ENCODE data around the gene IDH3B.

The IDH3B gene

GRCh38 chr20:2659547-2659946 is 4.5 kb downstream of the IDH3B start:
- Histone ChIP-seq H3K4me3 (ENCODE audit: low read depth in 1 of 5, low read length in 5 of 5) (no peak overlapping the region), H3K9me3 (ENCODE audit: control insufficient read depth in 5 of 5, low read length in 5 of 5) (no peaks in the 10 kb centered on the region), H3K36me3 (ENCODE audit: control insufficient read depth in 5 of 5, insufficient read depth in 5 of 5, low read length in 5 of 5) (peaks cover 9 to 77% (median 76%) of the 10 kb centered on the region in 5 donors), H3K9ac (ENCODE audit: low read length in 5 of 5) (no peak overlapping the region), H3K27me3 (ENCODE audit: control insufficient read depth in 5 of 5, insufficient read depth in 4 of 5, low read length in 5 of 5) (no peaks in the 10 kb centered on the region), H3K27ac (ENCODE audit: low read depth, low read length) (no peak overlapping the region), H3K4me1 (ENCODE audit: control insufficient read depth in 5 of 5, insufficient read depth in 5 of 5, low read length in 5 of 5) (peaks cover 4 to 15% (median 13%) of the 10 kb centered on the region in 5 donors)

- H3K4me3 ChIP-seq (ENCODE audit: low read depth in 1 of 5, low read length in 5 of 5) = no peak overlapping the region
- peaks cover 9 to 86% (median 82%) of the 10 kb centered on the region in 5 donors for H3K36me3 ChIP-seq (ENCODE audit: control insufficient read depth in 5 of 5, insufficient read depth in 5 of 5, low read length in 5 of 5)
- H3K9me3 ChIP-seq (ENCODE audit: control insufficient read depth in 5 of 5, low read length in 5 of 5) = no peaks in the 10 kb centered on the region
- H3K9ac ChIP-seq (ENCODE audit: low read length in 5 of 5) = no peak overlapping the region
- peaks cover 4 to 18% (median 16%) of the 10 kb centered on the region in 5 donors for H3K4me1 ChIP-seq (ENCODE audit: control insufficient read depth in 5 of 5, insufficient read depth in 5 of 5, low read length in 5 of 5)
- no peak overlapping the region for H3K27ac ChIP-seq (ENCODE audit: low read depth, low read length)
- no peaks in the 10 kb centered on the region for H3K27me3 ChIP-seq (ENCODE audit: control insufficient read depth in 5 of 5, insufficient read depth in 4 of 5, low read length in 5 of 5)
These were observed 5.3 kb downstream of the IDH3B start for GRCh38 chr20:2658414-2659354.

- Histone ChIP-seq H3K27me3 (ENCODE audit: control insufficient read depth in 5 of 5, insufficient read depth in 4 of 5, low read length in 5 of 5) (no peaks in the 10 kb centered on the region), H3K4me3 (ENCODE audit: low read depth in 1 of 5, low read length in 5 of 5) (no peak overlapping the region), H3K36me3 (ENCODE audit: control insufficient read depth in 5 of 5, insufficient read depth in 5 of 5, low read length in 5 of 5) (peaks cover 9 to 86% (median 82%) of the 10 kb centered on the region in 5 donors), H3K9me3 (ENCODE audit: control insufficient read depth in 5 of 5, low read length in 5 of 5) (no peaks in the 10 kb centered on the region), H3K4me1 (ENCODE audit: control insufficient read depth in 5 of 5, insufficient read depth in 5 of 5, low read length in 5 of 5) (peaks cover 2 to 20% (median 18%) of the 10 kb centered on the region in 5 donors), H3K27ac (ENCODE audit: low read depth, low read length) (no peak overlapping the region), H3K9ac (ENCODE audit: low read length in 5 of 5) (no peak overlapping the region)
These were observed 6.3 kb downstream of the IDH3B start for GRCh38 chr20:2657674-2658073.

- H3K27me3 ChIP-seq (ENCODE audit: control insufficient read depth in 5 of 5, insufficient read depth in 4 of 5, low read length in 5 of 5) = no peaks in the 10 kb centered on the region
- H3K9me3 ChIP-seq (ENCODE audit: control insufficient read depth in 5 of 5, low read length in 5 of 5) = no peaks in the 10 kb centered on the region
- H3K9ac ChIP-seq (ENCODE audit: low read length in 5 of 5) = no peak overlapping the region
- no peak overlapping the region for H3K27ac ChIP-seq (ENCODE audit: low read depth, low read length)
- H3K4me3 ChIP-seq (ENCODE audit: low read depth in 1 of 5, low read length in 5 of 5) = no peak overlapping the region
- peaks cover 2 to 21% (median 19%) of the 10 kb centered on the region in 5 donors for H3K4me1 ChIP-seq (ENCODE audit: control insufficient read depth in 5 of 5, insufficient read depth in 5 of 5, low read length in 5 of 5)
- peaks cover 9 to 84% (median 81%) of the 10 kb centered on the region in 5 donors for H3K36me3 ChIP-seq (ENCODE audit: control insufficient read depth in 5 of 5, insufficient read depth in 5 of 5, low read length in 5 of 5)
These were observed 6.8 kb downstream of the IDH3B start for GRCh38 chr20:2657241-2657640.

- no peaks in the 10 kb centered on the region for H3K27me3 ChIP-seq (ENCODE audit: control insufficient read depth in 5 of 5, insufficient read depth in 4 of 5, low read length in 5 of 5)
- H3K27ac ChIP-seq (ENCODE audit: low read depth, low read length) = no peak overlapping the region
- H3K4me3 ChIP-seq (ENCODE audit: low read depth in 1 of 5, low read length in 5 of 5) = no peak overlapping the region
- peaks cover 2 to 27% (median 22%) of the 10 kb centered on the region in 5 donors for H3K4me1 ChIP-seq (ENCODE audit: control insufficient read depth in 5 of 5, insufficient read depth in 5 of 5, low read length in 5 of 5)
- H3K9me3 ChIP-seq (ENCODE audit: control insufficient read depth in 5 of 5, low read length in 5 of 5) = no peaks in the 10 kb centered on the region
- H3K9ac ChIP-seq (ENCODE audit: low read length in 5 of 5) = no peak overlapping the region
- peaks cover 2 to 78% (median 75%) of the 10 kb centered on the region in 5 donors for H3K36me3 ChIP-seq (ENCODE audit: control insufficient read depth in 5 of 5, insufficient read depth in 5 of 5, low read length in 5 of 5)
These were observed 7.4 kb downstream of the IDH3B start for GRCh38 chr20:2656471-2657117.

- peaks cover 0 to 68% (median 65%) of the 10 kb centered on the region in 5 donors for H3K36me3 ChIP-seq (ENCODE audit: control insufficient read depth in 5 of 5, insufficient read depth in 5 of 5, low read length in 5 of 5)
- no peak overlapping the region for H3K9ac ChIP-seq (ENCODE audit: low read length in 5 of 5)
- peaks cover 2 to 33% (median 28%) of the 10 kb centered on the region in 5 donors for H3K4me1 ChIP-seq (ENCODE audit: control insufficient read depth in 5 of 5, insufficient read depth in 5 of 5, low read length in 5 of 5)
- no peak overlapping the region for H3K27ac ChIP-seq (ENCODE audit: low read depth, low read length)
- no peaks in the 10 kb centered on the region for H3K9me3 ChIP-seq (ENCODE audit: control insufficient read depth in 5 of 5, low read length in 5 of 5)
- H3K4me3 ChIP-seq (ENCODE audit: low read depth in 1 of 5, low read length in 5 of 5) = no peak overlapping the region
- H3K27me3 ChIP-seq (ENCODE audit: control insufficient read depth in 5 of 5, insufficient read depth in 4 of 5, low read length in 5 of 5) = no peaks in the 10 kb centered on the region
These were observed 8.5 kb downstream of the IDH3B start for GRCh38 chr20:2655331-2656116.

- H3K9ac ChIP-seq (ENCODE audit: low read length in 5 of 5) = peak overlapping the region in 1 of 5 donors; percentile 85
- peaks cover 0 to 61% (median 58%) of the 10 kb centered on the region in 5 donors for H3K36me3 ChIP-seq (ENCODE audit: control insufficient read depth in 5 of 5, insufficient read depth in 5 of 5, low read length in 5 of 5)
- H3K27ac ChIP-seq (ENCODE audit: low read depth, low read length) = no peak overlapping the region
- H3K27me3 ChIP-seq (ENCODE audit: control insufficient read depth in 5 of 5, insufficient read depth in 4 of 5, low read length in 5 of 5) = no peaks in the 10 kb centered on the region
- H3K9me3 ChIP-seq (ENCODE audit: control insufficient read depth in 5 of 5, low read length in 5 of 5) = no peaks in the 10 kb centered on the region
- no peak overlapping the region for H3K4me3 ChIP-seq (ENCODE audit: low read depth in 1 of 5, low read length in 5 of 5)
- peaks cover 2 to 33% (median 28%) of the 10 kb centered on the region in 5 donors for H3K4me1 ChIP-seq (ENCODE audit: control insufficient read depth in 5 of 5, insufficient read depth in 5 of 5, low read length in 5 of 5)
These were observed 9.2 kb downstream of the IDH3B start for GRCh38 chr20:2654831-2655230.

GRCh38 chr20:2654384-2654822 is 9.6 kb downstream of the IDH3B start:
- Histone ChIP-seq H3K36me3 (ENCODE audit: control insufficient read depth in 5 of 5, insufficient read depth in 5 of 5, low read length in 5 of 5) (peaks cover 0 to 57% (median 53%) of the 10 kb centered on the region in 5 donors), H3K9ac (ENCODE audit: low read length in 5 of 5) (peak overlapping the region in 2 of 5 donors; percentile 3 to 85), H3K27ac (ENCODE audit: low read depth, low read length) (no peak overlapping the region), H3K4me1 (ENCODE audit: control insufficient read depth in 5 of 5, insufficient read depth in 5 of 5, low read length in 5 of 5) (peaks cover 2 to 33% (median 28%) of the 10 kb centered on the region in 5 donors), H3K9me3 (ENCODE audit: control insufficient read depth in 5 of 5, low read length in 5 of 5) (no peaks in the 10 kb centered on the region), H3K4me3 (ENCODE audit: low read depth in 1 of 5, low read length in 5 of 5) (peak overlapping the region in 1 of 5 donors; percentile 91), H3K27me3 (ENCODE audit: control insufficient read depth in 5 of 5, insufficient read depth in 4 of 5, low read length in 5 of 5) (no peaks in the 10 kb centered on the region)

GRCh38 chr20:2653556-2654383 is 10.2 kb downstream of the IDH3B start:
- Histone ChIP-seq H3K36me3 (ENCODE audit: control insufficient read depth in 5 of 5, insufficient read depth in 5 of 5, low read length in 5 of 5) (peaks cover 0 to 51% (median 47%) of the 10 kb centered on the region in 5 donors), H3K4me1 (ENCODE audit: control insufficient read depth in 5 of 5, insufficient read depth in 5 of 5, low read length in 5 of 5) (peaks cover 2 to 33% (median 28%) of the 10 kb centered on the region in 5 donors), H3K27me3 (ENCODE audit: control insufficient read depth in 5 of 5, insufficient read depth in 4 of 5, low read length in 5 of 5) (no peaks in the 10 kb centered on the region), H3K27ac (ENCODE audit: low read depth, low read length) (peak overlapping the region; percentile 90), H3K9ac (ENCODE audit: low read length in 5 of 5) (peak overlapping the region; percentile 76 to 97 (median 85)), H3K4me3 (ENCODE audit: low read depth in 1 of 5, low read length in 5 of 5) (peak overlapping the region; percentile 91 to 96 (median 94)), H3K9me3 (ENCODE audit: control insufficient read depth in 5 of 5, low read length in 5 of 5) (no peaks in the 10 kb centered on the region)

Data from subcutaneous abdominal adipose tissue (tissue), 5 donors.